H9 (cell line): ENCODE results near the gene SMARCAL1. TPM values are rescaled to one million over a fixed set of nuclear protein-coding genes. Genes with fewer than 3 reads are reported as not detected.

Experiments
- DNase-seq: peaks from one replicate; pipeline ENCODE4 v3.0.0-alpha.2; 2017
- H2AFZ ChIP-seq: one replicate; pipeline ENCODE4 v1.6.1; 2013; ENCODE audit warnings: mild to moderate bottlenecking, low read length, control low read depth, moderate library complexity
- H2AK5ac ChIP-seq: 2 replicates; pipeline ENCODE4 v1.6.1; 2013; ENCODE audit warnings: low read length, control low read depth, mixed read lengths; ENCODE audit not compliant: insufficient read length
- H2BK120ac ChIP-seq: one replicate; pipeline ENCODE4 v1.6.1; 2013; ENCODE audit warnings: low read depth, mild to moderate bottlenecking, low read length, control low read depth, inconsistent platforms; ENCODE audit not compliant: poor library complexity, severe bottlenecking
- H2BK12ac ChIP-seq: 2 replicates; pipeline ENCODE4 v1.6.1; 2013; ENCODE audit warnings: low read length, control low read depth, mixed read lengths, low read depth; ENCODE audit not compliant: insufficient read length
- H2BK15ac ChIP-seq: 2 replicates; pipeline ENCODE4 v1.6.1; 2013; ENCODE audit warnings: low read depth, low read length, control low read depth
- H2BK20ac ChIP-seq: one replicate; pipeline ENCODE4 v1.6.1; 2013; ENCODE audit warnings: low read depth, mild to moderate bottlenecking, low read length, control low read depth, inconsistent platforms; ENCODE audit not compliant: poor library complexity, severe bottlenecking
- H2BK5ac ChIP-seq: 2 replicates; pipeline ENCODE4 v1.6.1; 2013; ENCODE audit warnings: low read length, control low read depth, mixed read lengths; ENCODE audit not compliant: insufficient read length
- H3K14ac ChIP-seq: 2 replicates; pipeline ENCODE4 v1.6.1; 2013; ENCODE audit warnings: low read length, control low read depth; ENCODE audit not compliant: insufficient read depth
- H3K18ac ChIP-seq: 2 replicates; pipeline ENCODE4 v1.6.1; 2013; ENCODE audit warnings: low read depth, mild to moderate bottlenecking, mixed read lengths, low read length, control low read depth; ENCODE audit not compliant: insufficient read length
- H3K23ac ChIP-seq: 2 replicates; pipeline ENCODE4 v1.6.1; 2013; ENCODE audit warnings: low read length, control low read depth, mixed read lengths, low read depth; ENCODE audit not compliant: insufficient read length
- H3K23me2 ChIP-seq: 2 replicates; pipeline ENCODE4 v1.6.1; 2013; ENCODE audit warnings: low read depth, mild to moderate bottlenecking, mixed read lengths, low read length, control low read depth; ENCODE audit not compliant: insufficient read length, poor library complexity, severe bottlenecking
- H3K27ac ChIP-seq: 2 replicates; pipeline ENCODE4 v1.5.1; 2013; ENCODE audit warnings: low read length, control low read depth, mixed read lengths, low read depth; ENCODE audit not compliant: insufficient read length
- H3K27me3 ChIP-seq: 2 replicates; pipeline ENCODE4 v1.6.1; 2013; ENCODE audit warnings: low read length, control low read depth, inconsistent platforms; ENCODE audit not compliant: insufficient read depth
- H3K4ac ChIP-seq: 2 replicates; pipeline ENCODE4 v1.6.1; 2013; ENCODE audit warnings: low read depth, mild to moderate bottlenecking, control low read depth, inconsistent platforms, low read length, moderate library complexity
- H3K4me1 ChIP-seq: 2 replicates; pipeline ENCODE4 v1.6.1; 2013; ENCODE audit warnings: low read length, control low read depth, inconsistent platforms; ENCODE audit not compliant: insufficient read depth
- H3K4me2 ChIP-seq: 2 replicates; pipeline ENCODE4 v1.6.1; 2013; ENCODE audit warnings: low read length, control low read depth, mixed read lengths; ENCODE audit not compliant: insufficient read length, insufficient read depth
- H3K56ac ChIP-seq: 2 replicates; pipeline ENCODE4 v1.6.1; 2013; ENCODE audit warnings: low read depth, mild to moderate bottlenecking, mixed read lengths, low read length, control low read depth; ENCODE audit not compliant: insufficient read length
- H3K79me1 ChIP-seq: 2 replicates; pipeline ENCODE4 v1.6.1; 2013; ENCODE audit warnings: low read depth, mild to moderate bottlenecking, moderate library complexity, low read length, control low read depth, inconsistent platforms; ENCODE audit not compliant: insufficient read depth, poor library complexity, severe bottlenecking
- H3K79me2 ChIP-seq: 2 replicates; pipeline ENCODE4 v1.6.1; 2013; ENCODE audit warnings: low read length, control low read depth, inconsistent platforms; ENCODE audit not compliant: insufficient read depth
- H3K9ac ChIP-seq: 2 replicates; pipeline ENCODE4 v1.6.1; 2013; ENCODE audit warnings: low read length, control low read depth, mixed read lengths; ENCODE audit not compliant: insufficient read length; ENCODE audit errors: extremely low read depth
- H3K9me3 ChIP-seq: one replicate; pipeline ENCODE4 v1.6.1; 2013; ENCODE audit warnings: low read depth, low read length, inconsistent platforms; ENCODE audit not compliant: control insufficient read depth
- H3T11ph ChIP-seq: one replicate; pipeline ENCODE4 v1.6.1; 2013; ENCODE audit warnings: mild to moderate bottlenecking, low read length, control low read depth, inconsistent platforms
- H4K20me1 ChIP-seq: one replicate; pipeline ENCODE4 v1.6.1; 2013; ENCODE audit not compliant: control insufficient read depth, insufficient read length, insufficient read depth
- H4K5ac ChIP-seq: 2 replicates; pipeline ENCODE4 v1.6.1; 2013; ENCODE audit warnings: low read depth, mild to moderate bottlenecking, mixed read lengths, low read length, control low read depth; ENCODE audit not compliant: insufficient read length
- H4K8ac ChIP-seq: replicated peaks from 2 replicates; pipeline ENCODE4 v1.6.1; 2013; ENCODE audit warnings: low read length, control low read depth, mixed read lengths, low read depth; ENCODE audit not compliant: insufficient read length
- H4K91ac ChIP-seq: 2 replicates; pipeline ENCODE4 v1.6.1; 2013; ENCODE audit warnings: low read depth, mild to moderate bottlenecking, moderate library complexity, mixed read lengths, low read length, control low read depth; ENCODE audit not compliant: insufficient read length
- H3K27ac Mint-ChIP-seq, 3 experiments: 2 replicates in 2 of 3; 3 replicates in 1 of 3; pipeline ENCODE4 v1.8.0; 2020 to 2021; ENCODE audit warnings: mixed read lengths in 3 of 3, mild to moderate bottlenecking in 1 of 3, moderate library complexity in 1 of 3
- H3K27me3 Mint-ChIP-seq: 2 replicates; pipeline ENCODE4 v1.8.0; 2021; ENCODE audit warnings: low read depth, mild to moderate bottlenecking, moderate library complexity, mixed read lengths
- H3K36me3 Mint-ChIP-seq, 3 experiments: 2 replicates in 2 of 3; 3 replicates in 1 of 3; pipeline ENCODE4 v1.8.0; 2020 to 2021; ENCODE audit warnings: low read depth in 3 of 3, mixed read lengths in 3 of 3; ENCODE audit not compliant: insufficient read depth in 1 of 3
- H3K4me1 Mint-ChIP-seq, 2 experiments: 2 replicates each; pipeline ENCODE4 v1.8.0; 2020; ENCODE audit warnings: mixed read lengths in 2 of 2
- H3K4me3 Mint-ChIP-seq, 2 experiments: 2 replicates in 1 of 2; 3 replicates in 1 of 2; pipeline ENCODE4 v1.8.0; 2020 to 2021; ENCODE audit warnings: mild to moderate bottlenecking in 2 of 2, mixed read lengths in 2 of 2, moderate library complexity in 1 of 2
- H3K9me3 Mint-ChIP-seq, 2 experiments: 2 replicates in 1 of 2; 3 replicates in 1 of 2; pipeline ENCODE4 v1.8.0; 2020; ENCODE audit warnings: mild to moderate bottlenecking in 2 of 2, mixed read lengths in 2 of 2, moderate library complexity in 1 of 2
- CTCF ChIP-seq: fragments of 200-600 bp; sonication (generic); conservative IDR thresholded peaks from 3 replicates; pipeline ENCODE4 v1.8.0; 2021; ENCODE audit warnings: antibody characterized with exemption, mild to moderate bottlenecking
- WGBS: extraction: QIAGEN DNeasy Blood & Tissue Kit; methylation state at CpG from one replicate; pipeline ENCODE4 v1.1.7; 2013; ENCODE audit warnings: missing lambda C conversion rate, low lambda C conversion rate, mixed read lengths; ENCODE audit not compliant: insufficient read length; ENCODE audit errors: extremely low coverage; 5-methylcytosine and 5-hydroxymethylcytosine counted together
- total RNA-seq: library from RNA; stranded (reverse); gene quantifications from 2 replicates; pipeline ENCODE4 v1.2.1, GENCODE V29; 2021

SMARCAL1 gene
- total RNA-seq, 1 experiment from 2014 or later, result 16.5 TPM

- Histone ChIP-seq H3K27me3 (no peaks in the 10 kb centered on the region), H2AFZ (no peak overlapping the region), H2BK20ac (no peak overlapping the region), H3K23ac (no peak overlapping the region), H3K79me1 (no peaks in the 10 kb centered on the region), H4K20me1 (no peaks in the 10 kb centered on the region), H3K4me2 (no peak overlapping the region), H2AK5ac (no peak overlapping the region), H3T11ph (no peak overlapping the region), H3K27ac (no peak overlapping the region), H3K23me2 (no peaks in the 10 kb centered on the region), H2BK12ac (no peak overlapping the region), H3K4ac (no peak overlapping the region), H3K9ac (no peak overlapping the region), H2BK120ac (no peak overlapping the region), H4K8ac (no peak overlapping the region), H3K18ac (no peak overlapping the region), H3K4me1 (0 out of 2 replicates have a peak, but pooled peaks cover 4% of the 10 kb centered on the region), H2BK15ac (no peak overlapping the region), H2BK5ac (no peak overlapping the region), H4K91ac (no peak overlapping the region), H3K14ac (no peak overlapping the region), H3K56ac (no peak overlapping the region), H3K9me3 (no peaks in the 10 kb centered on the region), H3K79me2 (no peaks in the 10 kb centered on the region), H4K5ac (no peak overlapping the region)
- TF ChIP-seq CTCF, result no peak
- no CpG with 5 or more reads among the region's 3 CpGs for WGBS
- H3K4me1 Mint-ChIP-seq, result peaks cover 5 to 6% of the 10 kb centered on the region in 2 experiments; a peak in 3 of 4 replicates
- H3K36me3 Mint-ChIP-seq, result peaks cover 0 to 24% (median 16%) of the 10 kb centered on the region in 3 experiments; a peak in 5 of 7 replicates
- no peaks in the 10 kb centered on the region for H3K9me3 Mint-ChIP-seq
- no peaks in the 10 kb centered on the region for H3K27me3 Mint-ChIP-seq
- no peak for DNase-seq
- H3K27ac Mint-ChIP-seq, result no peak overlapping the region
- H3K4me3 Mint-ChIP-seq, result no peak overlapping the region
These were observed 67.9 kb downstream of the SMARCAL1 start for GRCh38 chr2:216480221-216480620.
